Muscle layer of duodenum (tissue), 2 donors: ENCODE results near the gene BCL2L13.
"Not testable (repeated sequence)": the region's sequence is repeated elsewhere in the genome, so short reads cannot be mapped to it uniquely, and the experiment has no call there.

Source experiments
- H3K27ac ChIP-seq: one replicate; pipeline ENCODE4 v1.7.0; 2013; ENCODE audit warnings: mild to moderate bottlenecking, low read length
- H3K27me3 ChIP-seq: one replicate; pipeline ENCODE4 v1.7.0; 2013; ENCODE audit warnings: low read depth, mild to moderate bottlenecking, control low read depth, low read length
- H3K36me3 ChIP-seq, 2 donors: one replicate each; pipeline ENCODE4 v1.7.0; 2013; ENCODE audit warnings: low read length in 2 of 2, control low read depth in 1 of 2, mild to moderate bottlenecking in 1 of 2; ENCODE audit not compliant: insufficient read depth in 2 of 2, control insufficient read depth in 1 of 2
- H3K4me1 ChIP-seq, 2 donors: one replicate each; pipeline ENCODE4 v1.7.0; 2013; ENCODE audit warnings: low read length in 2 of 2, mild to moderate bottlenecking in 2 of 2, control low read depth in 1 of 2, moderate library complexity in 1 of 2; ENCODE audit not compliant: insufficient read depth in 2 of 2, control insufficient read depth in 1 of 2
- H3K4me3 ChIP-seq, 2 donors: one replicate each; pipeline ENCODE4 v1.7.0; 2013; ENCODE audit warnings: low read length in 2 of 2, low read depth in 1 of 2, mild to moderate bottlenecking in 1 of 2
- H3K9me3 ChIP-seq, 2 donors: one replicate each; pipeline ENCODE4 v1.7.0; 2013; ENCODE audit warnings: low read length in 2 of 2, control low read depth in 1 of 2, mild to moderate bottlenecking in 1 of 2; ENCODE audit not compliant: control insufficient read depth in 1 of 2
- donor health status: healthy.

BCL2L13 gene

DNA sequence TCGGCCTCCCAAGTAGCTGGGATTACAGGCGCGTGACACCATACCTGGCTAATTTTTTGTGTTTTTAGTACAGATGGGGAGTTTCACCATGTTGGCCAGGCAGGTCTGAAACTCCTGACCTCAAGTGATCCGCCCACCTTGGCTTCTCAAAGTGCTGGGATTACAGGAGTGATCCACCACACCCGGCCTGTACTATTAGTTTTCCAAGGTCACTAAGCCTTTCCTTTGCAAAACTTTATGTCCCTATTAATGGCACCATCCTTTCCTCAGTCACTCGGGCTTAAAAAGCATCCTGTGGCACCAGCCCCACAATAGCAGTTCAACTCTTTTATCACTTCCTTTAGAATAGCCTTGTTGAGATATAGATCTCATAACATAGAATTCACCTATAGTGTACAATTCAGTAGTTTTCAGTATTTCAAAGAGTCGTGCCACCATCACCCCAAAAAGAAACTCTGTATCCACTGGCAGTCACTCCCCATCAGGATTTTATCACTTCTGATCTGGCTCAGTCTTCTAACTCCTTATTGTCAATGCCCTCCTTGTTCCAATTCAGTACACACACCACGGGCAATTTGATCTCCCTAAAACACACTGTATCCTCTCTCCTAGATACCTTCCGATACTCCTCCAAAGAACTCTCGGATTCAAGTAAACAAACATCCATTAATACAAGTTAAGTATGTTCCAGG, 921 bp upstream of the BCL2L13 start:
- H3K9me3 ChIP-seq, result no peaks in the 10 kb centered on the region
- H3K4me1 ChIP-seq, result peaks cover 4 to 18% of the 10 kb centered on the region in 2 donors
- H3K36me3 ChIP-seq, result peaks cover 0 to 18% of the 10 kb centered on the region in 2 donors
- no peaks in the 10 kb centered on the region for H3K27me3 ChIP-seq
- H3K27ac ChIP-seq, result peak overlapping the region; percentile 100
- H3K4me3 ChIP-seq, result peak overlapping the region; percentile 67 to 87

DNA sequence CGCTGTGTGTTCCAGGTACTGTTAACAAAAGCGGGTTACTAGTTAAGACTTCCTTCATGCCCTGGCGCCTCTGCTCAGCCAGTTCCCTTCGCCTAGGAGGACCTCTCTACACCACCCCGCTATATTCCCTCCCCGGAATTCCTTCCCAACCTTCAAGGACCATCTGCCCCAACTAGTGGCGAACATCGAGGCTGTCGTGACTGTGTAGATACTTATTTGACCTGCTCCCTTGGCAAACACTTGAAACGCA, 450 bp upstream of the BCL2L13 start:
- no peaks in the 10 kb centered on the region for H3K9me3 ChIP-seq
- peak overlapping the region; percentile 67 to 87 for H3K4me3 ChIP-seq
- H3K27ac ChIP-seq, result peak overlapping the region; percentile 100
- H3K27me3 ChIP-seq, result no peaks in the 10 kb centered on the region
- H3K4me1 ChIP-seq, result peaks cover 4 to 18% of the 10 kb centered on the region in 2 donors
- peaks cover 0 to 18% of the 10 kb centered on the region in 2 donors for H3K36me3 ChIP-seq

DNA sequence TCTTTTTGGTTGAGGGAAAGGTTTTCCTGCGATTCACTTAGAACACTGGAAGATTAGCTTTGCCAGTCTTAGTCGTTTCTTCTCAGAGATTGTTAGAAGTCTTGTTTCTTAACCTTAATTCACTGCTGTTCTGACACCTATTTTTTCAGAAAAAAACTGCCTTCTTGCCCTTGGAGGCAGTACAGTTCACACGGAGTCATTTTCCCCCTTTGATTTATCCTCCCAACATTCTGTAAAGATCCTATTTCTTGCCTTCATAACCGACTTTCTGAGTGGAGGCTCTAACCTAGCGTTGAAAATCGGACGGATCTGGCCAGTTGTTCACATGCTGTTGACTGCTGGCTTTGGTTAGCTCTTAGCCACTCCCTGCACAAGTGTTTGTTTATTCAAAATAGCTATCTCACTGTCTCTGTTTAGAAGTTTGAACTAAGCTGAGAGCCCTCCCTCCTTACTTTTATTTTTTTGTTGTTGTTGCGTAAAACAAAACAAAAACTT, 737 bp downstream of the BCL2L13 start:
- peak overlapping the region; percentile 67 to 87 for H3K4me3 ChIP-seq

DNA sequence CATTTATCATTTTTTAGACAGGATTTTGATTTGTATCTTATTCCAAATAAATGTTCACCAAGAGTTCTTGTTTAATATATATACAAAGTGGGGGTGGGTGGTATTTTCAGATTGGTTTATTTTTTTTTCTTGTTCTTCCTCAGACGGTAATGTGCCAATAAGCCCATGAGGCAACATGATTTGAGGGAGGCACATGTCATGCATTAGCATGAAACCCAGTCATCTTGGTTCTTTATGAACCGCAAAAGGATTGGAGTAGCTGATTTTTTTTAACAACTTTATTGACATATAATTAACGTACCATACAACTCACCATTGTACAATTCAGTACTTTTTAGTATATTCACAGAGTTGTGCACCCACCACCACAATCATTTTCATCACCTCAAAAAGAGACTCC, 2.7 kb downstream of the BCL2L13 start:
- H3K9me3 ChIP-seq, result no peaks in the 10 kb centered on the region
- H3K27ac ChIP-seq, result no peak overlapping the region
- H3K36me3 ChIP-seq, result peaks cover 0 to 18% of the 10 kb centered on the region in 2 donors
- H3K27me3 ChIP-seq, result no peaks in the 10 kb centered on the region
- H3K4me3 ChIP-seq, result no peak overlapping the region
- H3K4me1 ChIP-seq, result peaks cover 4 to 18% of the 10 kb centered on the region in 2 donors

More for the DNA sequence above, 737 bp downstream of the BCL2L13 start:
- peaks cover 4 to 18% of the 10 kb centered on the region in 2 donors for H3K4me1 ChIP-seq
- no peaks in the 10 kb centered on the region for H3K27me3 ChIP-seq
- H3K36me3 ChIP-seq, result peaks cover 0 to 18% of the 10 kb centered on the region in 2 donors
- H3K9me3 ChIP-seq, result no peaks in the 10 kb centered on the region
- peak overlapping the region; percentile 100 for H3K27ac ChIP-seq

DNA sequence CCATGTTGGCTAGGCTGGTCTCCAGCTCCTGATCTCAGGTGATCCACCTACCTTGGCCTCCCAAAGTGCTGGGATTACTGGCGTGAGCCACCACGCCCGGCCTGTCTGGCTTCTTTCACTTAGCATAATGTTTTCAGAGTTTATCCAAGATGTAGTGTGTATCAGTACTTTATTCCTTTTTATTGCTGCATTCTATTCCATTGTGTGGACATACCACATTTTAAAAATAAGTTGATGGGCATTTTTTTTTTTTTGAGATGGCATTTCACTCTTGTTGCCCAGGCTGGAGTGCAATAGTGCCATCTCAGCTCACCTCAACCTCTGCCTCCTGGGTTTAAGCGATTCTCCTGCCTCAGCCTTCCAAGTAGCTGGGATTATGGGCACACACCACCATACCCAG, 3.8 kb downstream of the BCL2L13 start:
- Histone ChIP-seq H3K36me3 (peaks cover 0 to 20% of the 10 kb centered on the region in 2 donors), H3K4me1 (peaks cover 4 to 18% of the 10 kb centered on the region in 2 donors)
- not testable (repeated sequence) for H3K27me3 ChIP-seq, H3K27ac ChIP-seq, H3K9me3 ChIP-seq, H3K4me3 ChIP-seq

DNA sequence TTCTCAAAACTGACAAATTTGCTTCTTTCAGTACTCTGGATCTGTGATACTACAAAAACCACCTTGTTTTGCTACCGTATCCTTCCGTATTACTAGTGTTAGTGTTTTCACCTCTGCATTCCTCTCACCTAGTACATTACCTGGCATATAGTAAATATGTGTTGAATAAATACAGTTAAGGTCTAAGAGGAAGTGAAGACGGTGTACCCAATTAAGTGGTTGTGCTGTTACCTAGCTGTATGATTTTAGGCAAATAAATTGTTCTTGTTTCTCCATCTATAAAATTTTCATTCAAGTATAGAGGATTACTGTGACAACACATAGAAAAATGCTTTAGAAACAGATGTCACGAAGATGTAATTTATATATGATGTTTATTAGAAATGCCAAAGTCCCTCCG, 8.9 kb downstream of the BCL2L13 start:
- H3K27me3 ChIP-seq, result no peaks in the 10 kb centered on the region
- H3K4me3 ChIP-seq, result no peak overlapping the region
- no peak overlapping the region for H3K27ac ChIP-seq
- H3K9me3 ChIP-seq, result no peaks in the 10 kb centered on the region
- no peaks in the 10 kb centered on the region for H3K4me1 ChIP-seq
- peaks cover 0 to 6% of the 10 kb centered on the region in 2 donors for H3K36me3 ChIP-seq

DNA sequence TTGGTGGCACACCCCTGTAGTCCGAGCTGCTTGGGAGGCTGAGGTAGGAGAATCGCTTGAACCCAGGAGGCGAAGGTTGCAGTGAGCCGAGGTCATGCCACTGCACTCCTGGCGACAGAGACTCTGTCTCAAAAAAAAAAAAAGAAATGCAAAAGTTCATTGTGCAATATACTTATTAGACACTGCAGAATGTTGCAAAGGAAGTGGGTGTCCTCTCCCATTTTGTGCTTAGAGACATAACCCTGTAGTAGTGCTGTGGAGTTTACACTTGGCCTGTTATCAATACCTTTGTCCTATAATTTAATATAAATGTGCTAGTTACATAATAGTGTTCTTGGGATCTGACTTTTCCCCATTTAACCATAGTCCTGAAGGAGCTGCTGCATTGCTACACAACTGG, 9.4 kb downstream of the BCL2L13 start:
- Histone ChIP-seq H3K36me3 (peaks cover 0 to 6% of the 10 kb centered on the region in 2 donors), H3K4me1 (no peaks in the 10 kb centered on the region), H3K27ac (no peak overlapping the region), H3K4me3 (no peak overlapping the region), H3K27me3 (no peaks in the 10 kb centered on the region), H3K9me3 (no peaks in the 10 kb centered on the region)

DNA sequence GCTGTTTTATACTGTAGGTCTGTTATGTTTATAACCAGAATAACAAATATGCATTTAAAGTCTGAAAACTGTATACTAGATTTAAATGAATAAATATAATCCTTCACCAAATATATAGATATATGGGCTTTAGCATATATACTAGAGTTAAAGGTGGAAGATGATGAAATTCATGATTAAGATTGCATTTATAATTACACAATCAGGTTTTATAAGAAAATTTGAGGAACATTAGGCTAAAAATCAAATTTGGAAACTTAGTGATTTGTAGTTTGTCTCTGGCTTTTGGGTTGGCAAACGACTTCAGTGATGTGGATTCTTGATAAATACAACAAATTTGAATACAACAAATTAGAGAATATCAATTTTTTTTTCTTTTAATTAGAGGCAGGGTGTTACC, 10.0 kb downstream of the BCL2L13 start:
- Histone ChIP-seq H3K4me3 (no peak overlapping the region), H3K4me1 (no peaks in the 10 kb centered on the region), H3K27ac (no peak overlapping the region), H3K36me3 (peaks cover 0 to 6% of the 10 kb centered on the region in 2 donors), H3K27me3 (no peaks in the 10 kb centered on the region), H3K9me3 (no peaks in the 10 kb centered on the region)

DNA sequence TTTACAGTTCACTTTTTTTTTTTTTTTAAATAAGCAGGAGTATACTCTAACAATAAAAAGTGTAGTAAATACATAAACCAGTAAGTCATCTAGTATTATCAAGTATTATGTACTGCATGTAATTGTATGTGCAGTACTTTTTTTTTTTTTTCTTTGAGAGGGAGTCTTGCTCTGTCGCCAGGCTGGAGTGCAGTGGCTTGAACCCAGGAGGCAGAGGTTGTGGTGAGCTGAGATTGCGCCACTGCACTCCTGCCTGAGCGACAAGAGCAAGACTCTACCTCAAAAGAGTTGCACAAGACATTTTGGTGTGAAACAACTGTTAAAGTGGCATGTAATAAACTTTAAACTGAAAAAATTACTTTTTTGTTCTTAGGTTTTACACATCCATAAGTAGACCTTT, 16.7 kb downstream of the BCL2L13 start:
- Histone ChIP-seq H3K9me3 (no peaks in the 10 kb centered on the region), H3K36me3 (no peaks in the 10 kb centered on the region), H3K27ac (no peak overlapping the region), H3K27me3 (no peaks in the 10 kb centered on the region), H3K4me3 (no peak overlapping the region), H3K4me1 (peaks cover 0 to 4% of the 10 kb centered on the region in 2 donors)

DNA sequence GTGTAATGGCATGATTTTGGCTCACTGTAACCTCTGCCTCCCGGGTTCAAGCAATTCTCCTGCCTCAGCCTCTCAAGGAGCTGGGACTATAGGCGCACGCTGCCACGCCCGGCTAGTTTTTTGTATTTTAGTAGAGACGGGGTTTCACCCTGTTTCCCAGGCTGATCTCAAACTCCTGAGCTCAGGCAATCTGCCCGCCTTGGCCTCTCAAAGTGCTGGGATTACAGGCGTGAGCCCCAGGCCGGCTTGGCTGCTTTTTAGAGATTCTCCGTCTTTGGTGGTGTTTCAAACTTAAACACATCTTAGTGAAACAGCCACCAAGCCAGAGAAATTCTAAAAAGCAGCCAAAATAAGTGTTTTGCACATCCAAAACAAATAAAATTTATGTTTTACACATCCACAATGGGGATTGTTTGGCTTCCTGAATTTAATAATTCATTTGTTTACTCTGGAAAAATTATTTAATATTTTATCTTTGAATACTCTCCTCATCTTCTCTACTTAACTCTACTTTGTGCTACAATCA, 18.4 kb downstream of the BCL2L13 start:
- Histone ChIP-seq H3K9me3 (no peaks in the 10 kb centered on the region), H3K4me1 (peaks cover 0 to 4% of the 10 kb centered on the region in 2 donors), H3K36me3 (no peaks in the 10 kb centered on the region), H3K27me3 (no peaks in the 10 kb centered on the region), H3K4me3 (no peak overlapping the region), H3K27ac (no peak overlapping the region)

DNA sequence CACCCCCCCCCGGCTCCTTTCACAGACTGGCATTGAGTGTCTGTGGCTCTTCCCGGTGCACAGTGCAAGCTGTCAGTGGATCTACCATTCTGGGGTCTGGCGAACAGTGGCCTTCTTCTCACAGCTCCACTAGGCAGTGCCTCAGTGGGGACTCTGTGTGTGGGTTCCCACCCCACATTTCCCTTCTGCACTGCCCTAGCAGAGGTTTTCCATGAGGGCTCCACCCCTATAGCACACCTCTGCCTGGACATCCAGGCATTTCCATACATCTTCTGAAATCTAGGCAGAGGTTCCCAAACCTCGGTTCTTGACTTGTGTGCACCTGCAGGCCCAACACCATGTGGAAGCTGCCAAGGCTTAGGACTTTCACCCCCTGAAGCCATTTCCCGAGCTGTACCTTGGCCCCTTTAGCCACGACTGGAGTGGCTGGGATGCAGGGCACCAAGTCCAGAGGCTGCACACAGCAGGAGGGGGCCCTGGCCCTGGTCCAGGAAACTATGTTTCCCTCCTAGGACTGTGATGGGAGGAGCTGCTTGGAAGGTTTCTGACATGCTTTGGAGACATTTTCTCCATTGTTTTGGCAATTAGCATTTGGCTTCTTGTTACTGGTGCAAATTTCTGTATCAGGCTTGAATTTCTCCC, 26.0 kb downstream of the BCL2L13 start:
- H3K27me3 ChIP-seq, result no peaks in the 10 kb centered on the region
- H3K4me1 ChIP-seq, result no peaks in the 10 kb centered on the region
- no peak overlapping the region for H3K4me3 ChIP-seq
- no peak overlapping the region for H3K27ac ChIP-seq
- no peaks in the 10 kb centered on the region for H3K9me3 ChIP-seq
- H3K36me3 ChIP-seq, result peaks cover 0 to 24% of the 10 kb centered on the region in 2 donors
